Thyroid gland (tissue), 4 donors: ENCODE results near the gene ADGRF3.

Source experiments
- CTCF ChIP-seq, 6 experiments: fragments of 200-600 bp in 3 of 6; fragments of 450-650 bp in 3 of 6; sonication (generic) in 3 of 6; IDR thresholded peaks; one replicate each; pipeline ENCODE4 v1.5.1; 2016 to 2019; ENCODE audit warnings: antibody characterized with exemption in 6 of 6, mild to moderate bottlenecking in 2 of 6, inconsistent platforms in 1 of 6, moderate library complexity in 1 of 6
- POLR2A ChIP-seq, 2 donors: fragments of 450-650 bp; IDR thresholded peaks; one replicate each; pipeline ENCODE4 v1.6.1; 2017; ENCODE audit warnings: antibody characterized with exemption in 2 of 2, mild to moderate bottlenecking in 2 of 2, moderate library complexity in 1 of 2

- TF ChIP-seq CTCF (IDR thresholded peaks at IDR 0.05) (no peak), POLR2A (IDR thresholded peaks at IDR 0.05) (no peak)
These were observed 9.3 kb downstream of the ADGRF3 start for GRCh38 chr2:26337298-26337697.
